GM12874 (cell line): Measurements from ENCODE around the gene S1PR4.

Experiments
- TF ChIP-seq, protein P1 (sequence below): IDR thresholded peaks from 2 replicates; pipeline ENCODE4 v1.5.1; 2011; ENCODE audit warnings: low read depth, mild to moderate bottlenecking, control low read depth, low read length, moderate library complexity; ENCODE audit not compliant: insufficient read depth

S1PR4 gene

DNA sequence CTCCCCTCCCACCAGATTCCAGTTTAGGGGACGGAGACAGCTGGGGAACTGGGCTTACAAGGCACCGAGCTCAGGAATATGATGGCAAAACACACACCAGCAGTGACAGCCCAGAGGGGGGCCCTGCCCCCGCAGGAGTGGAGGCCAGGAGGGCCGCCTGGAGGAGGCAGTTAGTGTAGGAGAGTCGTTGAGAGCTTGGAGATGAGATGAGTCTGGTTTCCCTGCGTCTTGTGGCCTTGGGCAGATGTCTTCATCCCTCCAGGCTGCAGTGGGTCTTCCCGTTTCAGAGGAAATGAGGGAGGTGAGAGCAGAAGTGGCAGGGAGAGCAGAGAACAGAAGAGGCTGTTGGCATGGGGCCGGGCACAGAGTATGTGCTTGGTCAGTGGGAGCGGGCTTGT is 50.8 kb downstream of the S1PR4 start:
- TF ChIP-seq, protein P1, sequence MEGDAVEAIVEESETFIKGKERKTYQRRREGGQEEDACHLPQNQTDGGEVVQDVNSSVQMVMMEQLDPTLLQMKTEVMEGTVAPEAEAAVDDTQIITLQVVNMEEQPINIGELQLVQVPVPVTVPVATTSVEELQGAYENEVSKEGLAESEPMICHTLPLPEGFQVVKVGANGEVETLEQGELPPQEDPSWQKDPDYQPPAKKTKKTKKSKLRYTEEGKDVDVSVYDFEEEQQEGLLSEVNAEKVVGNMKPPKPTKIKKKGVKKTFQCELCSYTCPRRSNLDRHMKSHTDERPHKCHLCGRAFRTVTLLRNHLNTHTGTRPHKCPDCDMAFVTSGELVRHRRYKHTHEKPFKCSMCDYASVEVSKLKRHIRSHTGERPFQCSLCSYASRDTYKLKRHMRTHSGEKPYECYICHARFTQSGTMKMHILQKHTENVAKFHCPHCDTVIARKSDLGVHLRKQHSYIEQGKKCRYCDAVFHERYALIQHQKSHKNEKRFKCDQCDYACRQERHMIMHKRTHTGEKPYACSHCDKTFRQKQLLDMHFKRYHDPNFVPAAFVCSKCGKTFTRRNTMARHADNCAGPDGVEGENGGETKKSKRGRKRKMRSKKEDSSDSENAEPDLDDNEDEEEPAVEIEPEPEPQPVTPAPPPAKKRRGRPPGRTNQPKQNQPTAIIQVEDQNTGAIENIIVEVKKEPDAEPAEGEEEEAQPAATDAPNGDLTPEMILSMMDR = no peak
